Measurements from ENCODE around the gene RRAGD. TPM values are rescaled to one million over a fixed set of nuclear protein-coding genes. Genes with fewer than 3 reads are reported as not detected.

Gene RRAGD
- total and polyA plus RNA-seq, 12 donors, result 18.1 to 130 (median 115) TPM

DNA sequence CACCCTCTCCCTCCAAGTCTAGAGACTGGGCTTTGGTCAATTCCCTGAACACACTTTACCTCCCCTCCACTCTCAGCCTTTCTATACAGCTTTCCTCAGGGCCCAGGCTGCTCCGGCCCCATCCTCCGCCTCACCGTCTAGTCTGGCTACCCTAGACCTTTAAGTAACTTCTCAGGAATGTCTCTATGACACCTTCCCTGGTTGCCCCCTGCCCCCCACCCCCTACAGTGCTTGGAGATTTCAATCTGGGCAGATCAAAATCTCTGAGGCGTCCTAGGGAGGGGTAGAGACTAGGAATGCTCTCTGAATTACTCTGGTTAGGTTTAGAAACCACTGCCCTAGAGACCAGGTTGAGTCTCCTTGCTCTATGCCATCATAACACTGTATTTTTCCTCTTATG, 65.6 kb downstream of the RRAGD start:
- 90 to 92% methylated on average over 4 of the region's 4 CpGs for WGBS, 2 donors
- Histone ChIP-seq H3K4me1 (peaks cover 18 to 71% (median 61%) of the 10 kb centered on the region in 9 donors), H3K9me3 (no peaks in the 10 kb centered on the region), H3K27me3 (no peaks in the 10 kb centered on the region), H3K36me3 (peaks cover 0 to 23% (median 8%) of the 10 kb centered on the region in 9 donors), H3K4me3 (no peak overlapping the region), H3K27ac (no peak overlapping the region)
- ATAC-seq (no peak), DNase-seq (no peak)
- TF ChIP-seq, protein P1, sequence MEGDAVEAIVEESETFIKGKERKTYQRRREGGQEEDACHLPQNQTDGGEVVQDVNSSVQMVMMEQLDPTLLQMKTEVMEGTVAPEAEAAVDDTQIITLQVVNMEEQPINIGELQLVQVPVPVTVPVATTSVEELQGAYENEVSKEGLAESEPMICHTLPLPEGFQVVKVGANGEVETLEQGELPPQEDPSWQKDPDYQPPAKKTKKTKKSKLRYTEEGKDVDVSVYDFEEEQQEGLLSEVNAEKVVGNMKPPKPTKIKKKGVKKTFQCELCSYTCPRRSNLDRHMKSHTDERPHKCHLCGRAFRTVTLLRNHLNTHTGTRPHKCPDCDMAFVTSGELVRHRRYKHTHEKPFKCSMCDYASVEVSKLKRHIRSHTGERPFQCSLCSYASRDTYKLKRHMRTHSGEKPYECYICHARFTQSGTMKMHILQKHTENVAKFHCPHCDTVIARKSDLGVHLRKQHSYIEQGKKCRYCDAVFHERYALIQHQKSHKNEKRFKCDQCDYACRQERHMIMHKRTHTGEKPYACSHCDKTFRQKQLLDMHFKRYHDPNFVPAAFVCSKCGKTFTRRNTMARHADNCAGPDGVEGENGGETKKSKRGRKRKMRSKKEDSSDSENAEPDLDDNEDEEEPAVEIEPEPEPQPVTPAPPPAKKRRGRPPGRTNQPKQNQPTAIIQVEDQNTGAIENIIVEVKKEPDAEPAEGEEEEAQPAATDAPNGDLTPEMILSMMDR (IDR thresholded peaks at IDR 0.05), result no peak
- intact Hi-C loops (cut with DNase I), result loop anchor here in 2 of 10 donors (5.0 kb wide), 2 partner anchors 34 to 39 kb away; no protein-coding TSS in a partner anchor

DNA sequence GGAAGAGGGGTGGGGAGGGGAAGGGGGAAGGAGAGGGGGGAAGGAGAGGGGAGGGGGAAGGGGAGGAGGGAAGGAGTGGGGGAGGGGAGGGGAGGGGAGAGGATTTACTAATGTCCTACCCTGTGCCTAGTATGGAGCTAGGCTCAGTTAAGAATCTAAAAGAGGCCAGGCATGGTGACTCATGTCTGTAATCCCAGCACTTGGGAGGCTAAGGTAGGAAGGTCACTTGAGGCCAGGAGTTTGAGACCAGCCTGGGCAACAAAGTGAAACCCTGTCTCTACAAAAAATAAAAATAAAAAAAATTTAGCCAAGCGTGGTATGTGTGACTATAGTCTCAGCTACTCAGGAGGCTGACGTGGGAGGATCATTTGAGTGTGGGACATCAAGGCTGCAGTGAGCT, 72.5 kb downstream of the RRAGD start:
- H3K27ac ChIP-seq, result no peak overlapping the region
- peaks cover 0 to 17% (median 5%) of the 10 kb centered on the region in 9 donors for H3K4me1 ChIP-seq
- 91 to 96% methylated on average over 2 of the region's 2 CpGs for WGBS, 2 donors
- no peaks in the 10 kb centered on the region for H3K9me3 ChIP-seq
- H3K36me3 ChIP-seq, result peaks cover 0 to 88% (median 54%) of the 10 kb centered on the region in 9 donors
- ATAC-seq, result no peak
- no peaks in the 10 kb centered on the region for H3K27me3 ChIP-seq
- no peak overlapping the region for H3K4me3 ChIP-seq
- intact Hi-C loops (cut with DNase I), result no loop called here
- TF ChIP-seq, protein P1 (IDR thresholded peaks at IDR 0.05), result no peak
- DNase-seq, result no peak

DNA sequence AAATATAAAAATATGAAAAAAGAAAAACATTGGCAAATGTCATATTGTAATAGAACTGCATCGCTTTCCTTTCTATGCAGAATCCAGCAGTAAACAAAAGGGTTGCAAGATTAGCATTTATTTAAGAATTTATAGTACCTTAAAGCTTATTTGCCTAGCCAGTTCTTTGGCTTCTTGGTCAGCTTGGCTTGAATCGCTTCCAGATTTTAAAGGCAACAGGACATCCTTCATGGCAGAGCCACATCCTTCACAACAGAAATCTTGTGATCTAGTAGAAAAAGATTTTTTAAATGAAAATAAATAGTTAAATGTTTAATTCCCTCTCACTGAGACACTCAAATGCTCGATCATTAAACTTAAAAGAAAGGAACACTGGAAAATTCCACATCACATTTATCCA, 76.9 kb downstream of the RRAGD start:
- TF ChIP-seq, protein P1 (IDR thresholded peaks at IDR 0.05), result no peak
- DNase-seq, result no peak
- Histone ChIP-seq H3K27ac (no peak overlapping the region), H3K27me3 (no peaks in the 10 kb centered on the region), H3K36me3 (peaks cover 0 to 96% (median 48%) of the 10 kb centered on the region in 9 donors), H3K4me1 (peaks cover 0 to 9% (median 0%) of the 10 kb centered on the region in 9 donors), H3K4me3 (no peak overlapping the region), H3K9me3 (no peaks in the 10 kb centered on the region)
- 76 to 85% methylated on average over 3 of the region's 3 CpGs for WGBS, 2 donors
- ATAC-seq, result no peak
- intact Hi-C loops (cut with DNase I), result no loop called here

DNA sequence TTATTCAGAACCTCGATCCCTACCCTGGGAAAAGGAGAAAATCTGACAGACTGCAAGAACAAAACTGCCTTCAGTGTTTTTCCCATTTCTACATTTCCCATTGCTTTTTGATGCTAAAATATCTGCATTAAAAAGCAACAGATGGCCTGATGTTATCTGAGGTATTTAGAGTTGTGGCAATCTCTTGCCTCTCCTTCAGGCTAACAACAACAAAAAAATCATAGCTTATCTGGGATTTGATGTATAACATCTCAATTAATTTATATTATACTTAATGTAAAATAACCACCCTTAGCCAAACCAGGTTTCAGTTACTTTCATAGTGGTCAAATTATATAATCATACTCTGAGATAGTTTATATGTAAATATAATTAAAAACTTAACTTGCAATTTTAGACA, 81.2 kb downstream of the RRAGD start:
- H3K4me3 ChIP-seq, result no peak overlapping the region
- H3K4me1 ChIP-seq, result peaks cover 0 to 9% (median 0%) of the 10 kb centered on the region in 9 donors
- ATAC-seq, result no peak
- DNase-seq, result no peak
- intact Hi-C loops (cut with DNase I), result no loop called here
- 97 to 98% methylated on average over 1 of the region's 1 CpG for WGBS, 2 donors
- peaks cover 0 to 100% (median 38%) of the 10 kb centered on the region in 9 donors for H3K36me3 ChIP-seq
- TF ChIP-seq, protein P1 (IDR thresholded peaks at IDR 0.05), result no peak
- H3K9me3 ChIP-seq, result no peaks in the 10 kb centered on the region
- no peaks in the 10 kb centered on the region for H3K27me3 ChIP-seq
- no peak overlapping the region for H3K27ac ChIP-seq
